IgD-negative memory B cell (primary cell): ENCODE data around the gene THRB. TPM values are rescaled to one million over a fixed set of nuclear protein-coding genes. Genes with fewer than 3 reads are reported as not detected.

Experiments
- H3K27ac Mint-ChIP-seq, 3 donors: one replicate each; pipeline ENCODE4 v1.8.0; 2020 to 2022; ENCODE audit warnings: mild to moderate bottlenecking in 3 of 3, mixed read lengths in 3 of 3, moderate library complexity in 1 of 3
- H3K27me3 Mint-ChIP-seq: one replicate; pipeline ENCODE4 v1.8.0; 2021; ENCODE audit warnings: mixed read lengths
- H3K36me3 Mint-ChIP-seq: one replicate; pipeline ENCODE4 v1.8.0; 2020; ENCODE audit warnings: mild to moderate bottlenecking, mixed read lengths
- H3K4me1 Mint-ChIP-seq, 3 donors: one replicate each; pipeline ENCODE4 v1.8.0; 2020 to 2022; ENCODE audit warnings: mixed read lengths in 3 of 3, mild to moderate bottlenecking in 1 of 3
- H3K4me3 Mint-ChIP-seq, 4 donors: one replicate each; pipeline ENCODE4 v1.8.0; 2020 to 2022; ENCODE audit warnings: mild to moderate bottlenecking in 4 of 4, mixed read lengths in 4 of 4, moderate library complexity in 3 of 4
- H3K9me3 Mint-ChIP-seq, 3 donors: one replicate each; pipeline ENCODE4 v1.8.0; 2020 to 2021; ENCODE audit warnings: mixed read lengths in 3 of 3, mild to moderate bottlenecking in 1 of 3
- polyA plus RNA-seq: library from polyadenylated mRNA; unstranded; fragments of 300-500 nt; fragmentation: Illumina TruSeq; gene quantifications from one replicate; pipeline ENCODE4 v1.2.3, GENCODE V29; 2021

Gene THRB
- polyA plus RNA-seq, 1 donor from 2014 or later: 0.38 TPM

DNA sequence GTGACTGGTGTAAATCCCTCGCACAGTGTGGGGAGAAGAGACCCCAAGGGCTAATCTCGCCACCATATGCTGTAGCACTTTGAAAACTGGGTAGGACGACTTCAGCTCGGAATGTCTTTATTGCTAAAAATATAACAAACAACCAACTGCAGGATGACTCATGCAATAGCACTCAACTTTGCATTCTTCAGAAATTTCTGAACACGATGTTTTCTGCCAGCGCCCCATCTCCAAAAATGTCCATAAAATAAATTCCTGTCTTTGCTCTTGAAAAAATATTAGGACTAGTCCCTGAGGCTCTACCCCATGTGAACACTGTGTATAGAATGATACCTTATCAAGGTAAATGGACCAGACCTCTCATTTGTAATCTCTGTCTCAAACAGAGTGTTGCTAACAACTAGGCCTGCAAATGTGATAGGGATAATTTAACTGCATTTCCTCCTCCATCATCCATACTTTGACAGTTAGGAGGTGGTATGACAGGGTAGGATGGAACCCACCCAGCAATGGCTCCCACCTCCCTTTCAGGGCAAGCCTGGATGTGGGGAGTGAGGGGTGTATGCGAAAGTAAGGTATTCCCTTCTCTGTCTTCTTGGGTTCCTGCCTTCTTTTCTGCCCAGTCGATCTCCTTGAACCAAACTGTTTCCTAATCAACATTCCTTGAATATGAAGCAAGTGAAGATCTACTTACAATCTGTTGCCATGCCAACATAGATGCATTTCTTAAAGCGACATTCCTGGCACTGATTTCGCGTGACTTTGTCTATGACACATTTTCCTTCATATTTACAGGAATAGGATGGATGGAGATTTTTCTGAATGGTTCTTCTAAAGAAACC, 348.4 kb downstream of the THRB start:
- H3K4me1 Mint-ChIP-seq: no peaks in the 10 kb centered on the region
- no peaks in the 10 kb centered on the region for H3K27me3 Mint-ChIP-seq
- no peak overlapping the region for H3K4me3 Mint-ChIP-seq
- no peak overlapping the region for H3K27ac Mint-ChIP-seq
- no peaks in the 10 kb centered on the region for H3K36me3 Mint-ChIP-seq
- no peaks in the 10 kb centered on the region for H3K9me3 Mint-ChIP-seq

DNA sequence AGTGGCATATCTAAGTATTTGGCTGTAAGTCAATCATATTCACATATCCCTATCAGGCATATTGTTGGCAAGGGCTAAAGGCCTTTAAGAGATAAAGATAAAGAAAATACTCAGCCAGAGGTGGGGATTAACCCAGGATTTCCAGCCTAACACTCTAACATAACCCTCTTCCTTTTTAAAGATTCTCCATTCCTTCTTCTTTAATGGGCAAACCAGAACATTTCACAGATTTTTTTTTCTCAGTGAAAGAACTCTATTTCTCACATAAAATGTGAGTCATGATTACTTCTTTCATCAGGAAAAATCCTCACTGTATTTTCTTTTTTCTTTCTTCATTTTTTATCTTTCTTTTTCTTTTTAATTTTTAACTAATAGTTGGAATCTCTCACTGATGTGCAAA, 349.2 kb downstream of the THRB start:
- Mint-ChIP-seq H3K27ac (no peak overlapping the region), H3K9me3 (no peaks in the 10 kb centered on the region), H3K36me3 (no peaks in the 10 kb centered on the region), H3K4me3 (no peak overlapping the region), H3K4me1 (no peaks in the 10 kb centered on the region), H3K27me3 (no peaks in the 10 kb centered on the region)

DNA sequence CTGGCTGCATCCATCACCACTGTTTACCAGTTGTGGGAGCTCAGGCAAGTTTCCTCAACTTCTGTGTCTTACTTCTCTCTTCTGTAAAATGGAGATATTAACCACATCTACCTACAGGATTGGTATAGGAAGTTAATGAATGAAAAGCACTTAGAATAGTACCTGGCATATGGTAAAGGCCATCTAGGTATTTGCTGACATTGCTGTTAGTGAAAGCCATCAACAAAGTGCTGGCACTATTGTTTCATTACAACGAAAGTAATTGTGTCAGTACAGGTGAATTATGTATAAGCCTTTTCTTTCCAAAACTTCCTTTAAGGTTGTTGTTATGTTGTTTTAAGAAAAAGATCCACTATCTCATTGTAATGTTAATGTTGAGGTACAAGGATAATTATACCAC, 352.5 kb downstream of the THRB start:
- no peaks in the 10 kb centered on the region for H3K36me3 Mint-ChIP-seq
- peaks cover 0 to 2% (median 0%) of the 10 kb centered on the region in 3 donors for H3K4me1 Mint-ChIP-seq
- no peak overlapping the region for H3K4me3 Mint-ChIP-seq
- H3K27ac Mint-ChIP-seq: no peak overlapping the region
- H3K27me3 Mint-ChIP-seq: no peaks in the 10 kb centered on the region
- H3K9me3 Mint-ChIP-seq: no peaks in the 10 kb centered on the region

DNA sequence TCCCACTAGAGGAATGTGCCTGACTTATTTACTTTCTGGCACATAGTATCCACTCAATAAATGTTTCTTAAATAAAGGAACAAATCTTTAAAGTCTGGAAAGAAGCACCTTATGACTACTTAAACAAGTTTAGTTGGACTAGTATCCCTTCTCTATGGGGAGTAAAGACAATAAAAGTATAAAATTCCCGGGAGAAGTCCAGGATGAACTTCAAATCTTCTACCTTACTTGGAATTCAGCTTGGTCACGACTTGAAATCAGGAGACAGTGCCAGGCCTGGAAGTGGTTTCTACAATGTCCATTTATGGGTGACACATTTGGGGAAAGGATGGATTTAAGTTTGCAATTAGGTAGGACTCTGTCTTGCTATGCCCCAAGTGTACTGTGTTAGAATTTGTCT, 353.1 kb downstream of the THRB start:
- Mint-ChIP-seq H3K4me1 (peaks cover 0 to 2% (median 0%) of the 10 kb centered on the region in 3 donors), H3K9me3 (no peaks in the 10 kb centered on the region), H3K27ac (no peak overlapping the region), H3K27me3 (no peaks in the 10 kb centered on the region), H3K36me3 (no peaks in the 10 kb centered on the region), H3K4me3 (no peak overlapping the region)

DNA sequence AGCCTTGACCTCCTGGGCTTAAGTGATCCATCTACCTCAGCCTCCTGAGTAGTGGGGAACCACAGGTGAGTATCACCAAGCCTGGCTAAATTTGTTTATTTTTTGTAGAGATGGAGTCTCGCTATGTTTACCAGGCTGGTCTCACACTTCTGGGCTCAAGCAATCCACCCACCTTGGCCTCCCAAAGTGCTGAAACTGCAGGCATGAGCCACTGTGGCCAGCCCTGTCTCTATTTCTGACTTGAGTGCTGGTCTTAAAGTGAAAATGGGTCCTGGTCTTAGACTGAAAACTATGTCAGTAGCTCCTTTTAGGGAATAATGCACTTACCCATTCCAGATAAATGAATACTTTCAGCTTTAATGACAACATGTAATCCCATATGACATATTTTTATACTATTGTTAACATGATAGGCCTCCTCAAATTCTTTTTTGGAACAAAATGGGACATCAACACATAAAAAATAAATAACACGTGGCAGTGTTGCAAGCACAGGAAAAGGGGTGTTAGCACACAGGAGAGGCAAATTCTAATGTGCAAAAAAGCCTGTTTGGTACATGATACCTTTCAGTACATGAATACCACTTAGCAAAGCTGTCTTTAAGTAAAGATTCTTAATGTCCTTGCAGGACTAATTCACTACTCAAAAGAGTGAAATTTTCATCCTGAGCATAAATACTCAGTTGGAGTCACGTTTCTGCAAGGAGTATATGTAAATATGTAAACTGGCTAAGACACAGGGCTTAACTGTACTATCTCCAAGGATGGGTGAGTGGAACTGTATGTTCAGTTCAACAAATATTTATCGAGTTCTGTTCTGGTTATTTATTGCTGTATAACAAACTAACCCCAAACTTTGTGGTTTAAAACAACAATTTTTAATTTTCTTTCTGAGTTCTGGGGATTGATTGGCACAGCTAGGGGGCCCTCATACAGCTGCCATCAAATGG, 354.9 kb downstream of the THRB start:
- Mint-ChIP-seq H3K27me3 (no peaks in the 10 kb centered on the region), H3K36me3 (no peaks in the 10 kb centered on the region), H3K27ac (no peak overlapping the region), H3K9me3 (no peaks in the 10 kb centered on the region), H3K4me3 (no peak overlapping the region), H3K4me1 (peaks cover 0 to 2% (median 0%) of the 10 kb centered on the region in 3 donors)

DNA sequence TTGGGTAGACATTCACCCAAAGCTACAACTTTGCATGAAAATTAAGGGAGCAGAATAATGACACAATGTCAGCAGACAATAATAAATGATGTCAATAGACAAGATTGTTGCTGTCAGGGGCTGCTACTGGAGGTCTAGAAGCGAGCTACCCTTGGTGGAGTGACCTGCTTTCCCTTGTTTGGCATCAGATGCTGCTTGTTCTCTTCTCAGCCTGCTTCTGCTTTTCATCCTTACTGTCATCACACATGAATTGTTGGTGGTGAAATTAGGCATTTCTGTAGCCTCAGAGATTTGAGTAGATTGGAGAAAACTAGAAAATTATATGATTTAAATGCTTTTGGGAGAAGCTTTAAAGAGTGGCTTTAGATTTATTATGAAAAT, 355.8 kb downstream of the THRB start:
- Mint-ChIP-seq H3K36me3 (no peaks in the 10 kb centered on the region), H3K4me1 (peaks cover 0 to 2% (median 0%) of the 10 kb centered on the region in 3 donors), H3K27me3 (no peaks in the 10 kb centered on the region), H3K4me3 (no peak overlapping the region), H3K27ac (no peak overlapping the region), H3K9me3 (no peaks in the 10 kb centered on the region)

DNA sequence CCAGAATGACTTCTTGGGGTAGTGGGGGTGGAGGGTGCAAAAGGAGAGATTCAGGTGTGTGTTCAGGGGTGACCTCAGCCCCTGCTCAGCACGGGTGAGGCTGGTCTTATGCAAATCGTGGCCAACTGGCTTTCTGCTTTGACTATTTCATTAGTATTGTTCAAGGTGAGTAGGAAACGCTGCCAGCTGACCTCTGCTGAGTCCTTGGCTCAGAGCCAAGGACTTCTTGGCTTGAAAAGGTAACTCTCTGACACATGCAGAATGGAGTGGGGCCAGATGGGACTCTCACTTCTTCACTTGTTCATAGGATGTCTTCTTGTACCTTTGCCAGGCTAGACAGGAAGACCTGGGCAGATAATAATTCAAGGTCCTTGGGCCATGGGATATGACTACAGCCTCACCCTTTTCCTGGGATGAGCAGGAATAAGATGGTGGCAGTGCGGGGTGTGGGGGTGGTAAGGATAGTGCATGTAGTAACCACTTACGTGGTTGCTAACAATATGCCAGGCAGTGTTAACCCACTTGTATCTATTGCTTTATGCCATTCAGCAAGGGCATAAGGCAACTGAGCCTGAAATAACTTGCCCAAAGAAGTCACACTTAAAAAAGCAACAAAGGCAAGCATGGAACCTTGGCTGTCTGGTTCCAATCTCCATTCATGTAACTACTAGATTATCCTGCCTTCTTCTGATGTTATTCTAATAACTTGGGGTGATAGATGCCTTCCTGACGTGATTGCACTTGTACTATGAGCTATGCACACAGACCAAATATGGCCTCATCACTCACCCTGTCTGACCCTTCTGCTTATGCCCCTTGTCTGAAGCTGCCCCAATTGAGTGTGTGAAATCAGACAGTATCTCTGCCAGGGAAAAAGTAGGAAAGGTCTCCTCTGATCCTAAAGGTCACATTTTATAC, 356.4 kb downstream of the THRB start:
- no peak overlapping the region for H3K27ac Mint-ChIP-seq
- H3K4me1 Mint-ChIP-seq: peaks cover 0 to 2% (median 0%) of the 10 kb centered on the region in 3 donors

DNA sequence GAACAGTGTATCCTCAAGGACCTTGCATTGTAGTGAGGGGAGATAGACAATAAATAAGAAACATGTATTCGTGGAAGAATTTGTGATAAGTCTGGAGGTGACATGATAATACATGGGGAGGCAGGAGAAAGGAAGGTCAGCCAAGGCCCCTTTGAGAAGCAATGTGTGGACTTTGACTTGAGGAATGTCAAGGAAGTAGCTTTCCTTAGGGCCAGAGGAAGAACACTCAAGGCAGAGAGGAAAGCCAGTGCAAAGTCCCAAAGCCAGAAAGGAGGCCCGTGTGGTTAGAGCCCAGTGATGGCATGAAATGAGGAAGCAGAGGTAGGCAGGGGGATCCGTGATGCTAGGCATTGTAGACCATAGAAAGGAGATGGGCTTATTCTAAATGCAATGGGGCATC, 357.3 kb downstream of the THRB start:
- Mint-ChIP-seq H3K9me3 (no peaks in the 10 kb centered on the region), H3K4me1 (peaks cover 0 to 2% (median 0%) of the 10 kb centered on the region in 3 donors), H3K27ac (no peak overlapping the region), H3K36me3 (no peaks in the 10 kb centered on the region), H3K4me3 (no peak overlapping the region), H3K27me3 (no peaks in the 10 kb centered on the region)

More for the DNA sequence above, 356.4 kb downstream of the THRB start:
- Mint-ChIP-seq H3K27me3 (no peaks in the 10 kb centered on the region), H3K4me3 (no peak overlapping the region), H3K36me3 (no peaks in the 10 kb centered on the region), H3K9me3 (no peaks in the 10 kb centered on the region)

DNA sequence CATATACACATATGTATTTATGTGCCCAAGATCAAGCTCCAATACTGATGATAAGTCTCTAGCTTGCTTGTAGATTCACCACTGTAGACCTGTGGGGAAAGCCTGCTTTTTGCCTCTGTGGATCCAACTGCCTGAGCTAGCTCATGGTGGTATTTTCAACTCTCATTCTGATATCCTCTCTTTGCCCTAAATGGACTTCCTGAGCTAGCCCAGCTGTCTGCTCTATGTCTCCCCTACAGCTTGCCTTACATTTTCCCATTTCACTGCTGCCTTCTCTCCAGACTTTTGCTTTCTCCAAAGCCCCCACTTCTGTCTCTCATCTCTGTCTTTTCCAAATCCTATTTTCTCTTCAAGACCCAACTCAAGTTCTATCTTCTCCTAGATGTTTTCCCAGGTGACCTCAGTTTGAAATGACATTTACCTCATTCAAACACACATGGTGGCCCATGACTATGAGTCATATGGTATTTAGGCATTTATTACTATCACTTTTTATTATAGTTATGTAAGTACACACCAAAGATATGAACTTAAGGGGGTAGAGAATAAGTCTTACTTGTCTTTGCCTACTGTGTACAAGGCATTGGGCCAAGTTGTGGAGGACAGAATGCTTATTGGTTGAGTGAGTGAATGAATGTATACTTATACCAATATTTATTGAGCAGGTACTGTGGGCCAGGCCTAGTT, 357.9 kb downstream of the THRB start:
- H3K4me1 Mint-ChIP-seq: peaks cover 0 to 2% (median 0%) of the 10 kb centered on the region in 3 donors
- H3K9me3 Mint-ChIP-seq: no peaks in the 10 kb centered on the region
- no peak overlapping the region for H3K4me3 Mint-ChIP-seq
- no peak overlapping the region for H3K27ac Mint-ChIP-seq
- no peaks in the 10 kb centered on the region for H3K36me3 Mint-ChIP-seq
- H3K27me3 Mint-ChIP-seq: no peaks in the 10 kb centered on the region

DNA sequence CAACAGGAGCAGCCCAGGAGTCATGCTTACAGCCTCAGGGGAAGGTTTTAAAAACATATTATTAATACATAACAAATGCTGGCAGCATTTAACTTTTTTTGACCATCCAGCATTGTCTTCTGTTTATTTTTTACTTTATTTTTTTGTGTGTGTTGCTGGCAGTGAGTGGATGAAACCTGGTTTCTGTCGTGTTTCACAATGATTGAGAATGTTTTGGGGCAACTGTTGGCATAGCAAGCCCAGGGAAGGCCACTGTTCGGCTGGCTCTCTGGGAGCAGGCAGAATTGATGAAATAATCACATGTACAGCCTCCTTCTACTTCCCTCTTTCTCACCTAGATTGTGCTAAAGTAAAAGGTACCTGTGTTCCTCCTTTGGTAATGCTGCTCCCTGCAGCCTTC, 359.4 kb downstream of the THRB start:
- no peak overlapping the region for H3K4me3 Mint-ChIP-seq
- no peak overlapping the region for H3K27ac Mint-ChIP-seq
- H3K4me1 Mint-ChIP-seq: peaks cover 0 to 2% (median 0%) of the 10 kb centered on the region in 3 donors
- H3K9me3 Mint-ChIP-seq: no peaks in the 10 kb centered on the region
- H3K36me3 Mint-ChIP-seq: peaks cover 3% of the 10 kb centered on the region
- H3K27me3 Mint-ChIP-seq: no peaks in the 10 kb centered on the region

DNA sequence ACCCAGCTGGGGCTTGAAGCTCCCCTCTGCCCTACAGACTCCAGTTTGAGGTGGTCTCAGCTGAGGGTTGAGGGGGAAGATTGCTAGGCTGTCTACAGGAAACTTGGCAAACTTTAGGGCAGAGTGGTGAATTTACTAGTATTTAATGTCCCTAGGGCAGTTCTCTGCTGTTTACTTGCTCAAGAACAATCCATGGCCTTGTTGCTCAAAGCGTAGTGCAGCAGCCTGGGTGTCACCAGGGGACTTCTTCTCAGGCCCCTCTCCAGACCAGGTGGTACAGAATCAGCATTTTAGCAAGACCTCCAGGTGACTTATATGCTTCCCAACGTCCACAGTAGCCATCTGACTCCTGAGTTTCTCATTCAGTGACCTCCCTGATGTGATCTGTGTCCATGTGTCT, 360.7 kb downstream of the THRB start:
- H3K9me3 Mint-ChIP-seq: no peaks in the 10 kb centered on the region
- H3K36me3 Mint-ChIP-seq: peaks cover 3% of the 10 kb centered on the region
- peaks cover 0 to 2% (median 0%) of the 10 kb centered on the region in 3 donors for H3K4me1 Mint-ChIP-seq
- H3K4me3 Mint-ChIP-seq: no peak overlapping the region
- no peak overlapping the region for H3K27ac Mint-ChIP-seq
- no peaks in the 10 kb centered on the region for H3K27me3 Mint-ChIP-seq

DNA sequence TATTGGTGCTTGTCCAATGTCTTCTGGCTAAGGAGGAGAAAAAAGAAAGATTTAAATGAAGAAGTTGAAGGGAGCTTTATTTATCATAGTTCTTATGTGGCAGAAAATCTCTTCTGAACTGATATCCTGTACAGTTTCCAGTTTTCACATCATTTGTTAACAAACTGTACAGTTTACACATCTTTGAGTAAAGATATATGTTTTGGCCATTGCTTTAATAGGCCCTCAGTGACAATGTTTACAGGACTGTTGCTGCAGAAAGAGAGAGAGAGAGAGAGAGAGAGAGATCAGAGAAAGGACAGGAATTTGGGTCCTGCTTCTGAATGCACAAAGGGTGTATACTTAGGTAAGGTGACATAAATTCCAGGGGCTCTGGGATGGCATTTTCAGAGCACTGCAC, 361.2 kb downstream of the THRB start:
- Mint-ChIP-seq H3K4me3 (no peak overlapping the region), H3K9me3 (no peaks in the 10 kb centered on the region), H3K4me1 (peaks cover 0 to 2% (median 0%) of the 10 kb centered on the region in 3 donors), H3K36me3 (peaks cover 3% of the 10 kb centered on the region), H3K27ac (no peak overlapping the region), H3K27me3 (no peaks in the 10 kb centered on the region)

DNA sequence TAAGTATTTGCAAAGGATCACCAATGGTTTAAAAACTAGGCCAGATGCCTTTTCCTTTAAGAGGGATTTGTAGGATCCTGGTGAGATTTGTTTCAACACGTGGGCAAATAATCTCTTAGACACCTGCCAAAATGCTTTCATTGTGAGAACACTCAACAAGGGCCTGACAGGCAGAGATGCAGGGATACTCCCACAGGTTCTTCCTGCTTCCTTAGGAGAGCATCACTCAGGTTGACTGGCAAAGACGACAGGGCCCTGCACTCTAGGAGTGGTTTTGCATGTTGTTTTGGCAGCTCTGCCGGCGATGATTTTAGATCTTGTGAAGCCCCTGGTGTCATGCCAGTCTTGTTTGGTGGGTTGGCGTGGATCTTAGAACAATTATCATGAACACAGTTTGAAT, 365.1 kb downstream of the THRB start:
- Mint-ChIP-seq H3K27me3 (no peaks in the 10 kb centered on the region), H3K4me3 (no peak overlapping the region), H3K27ac (no peak overlapping the region), H3K9me3 (no peaks in the 10 kb centered on the region), H3K4me1 (no peaks in the 10 kb centered on the region), H3K36me3 (peaks cover 3% of the 10 kb centered on the region)
